Nephron (organoid): ENCODE results near the gene CCK.

Experiments used
- H3K27ac Mint-ChIP-seq, 3 experiments: 2 replicates each; pipeline ENCODE4 v1.8.0; 2020; ENCODE audit warnings: mixed read lengths in 3 of 3, mild to moderate bottlenecking in 2 of 3, moderate library complexity in 1 of 3
- H3K27me3 Mint-ChIP-seq: 2 replicates; pipeline ENCODE4 v1.8.0; 2021; ENCODE audit warnings: low read depth, mild to moderate bottlenecking, moderate library complexity, mixed read lengths
- H3K36me3 Mint-ChIP-seq: 2 replicates; pipeline ENCODE4 v1.8.0; 2020; ENCODE audit warnings: low read depth, mixed read lengths
- H3K4me1 Mint-ChIP-seq: 2 replicates; pipeline ENCODE4 v1.8.0; 2020; ENCODE audit warnings: mixed read lengths
- H3K4me3 Mint-ChIP-seq, 3 experiments: 2 replicates each; pipeline ENCODE4 v1.8.0; 2020; ENCODE audit warnings: mild to moderate bottlenecking in 3 of 3, mixed read lengths in 3 of 3, moderate library complexity in 2 of 3
- H3K9me3 Mint-ChIP-seq: 2 replicates; pipeline ENCODE4 v1.8.0; 2020; ENCODE audit warnings: mixed read lengths
- CTCF ChIP-seq, 3 experiments: fragments of 200-600 bp; sonication (generic); IDR thresholded peaks; one replicate each; pipeline ENCODE4 v1.5.0; 2021; ENCODE audit warnings: antibody characterized with exemption in 3 of 3; ENCODE audit not compliant: unreplicated experiment in 3 of 3

The CCK gene

GRCh38 chr3:42214064-42214463 lies 51.9 kb downstream of the CCK start:
- Mint-ChIP-seq H3K4me1 (no peaks in the 10 kb centered on the region), H3K4me3 (no peak overlapping the region), H3K27ac (no peak overlapping the region), H3K36me3 (peaks cover 50% of the 10 kb centered on the region), H3K9me3 (no peaks in the 10 kb centered on the region), H3K27me3 (no peaks in the 10 kb centered on the region)
- TF ChIP-seq CTCF (IDR thresholded peaks at IDR 0.05; ENCODE audit: unreplicated experiment in 3 of 3), result no peak

DNA sequence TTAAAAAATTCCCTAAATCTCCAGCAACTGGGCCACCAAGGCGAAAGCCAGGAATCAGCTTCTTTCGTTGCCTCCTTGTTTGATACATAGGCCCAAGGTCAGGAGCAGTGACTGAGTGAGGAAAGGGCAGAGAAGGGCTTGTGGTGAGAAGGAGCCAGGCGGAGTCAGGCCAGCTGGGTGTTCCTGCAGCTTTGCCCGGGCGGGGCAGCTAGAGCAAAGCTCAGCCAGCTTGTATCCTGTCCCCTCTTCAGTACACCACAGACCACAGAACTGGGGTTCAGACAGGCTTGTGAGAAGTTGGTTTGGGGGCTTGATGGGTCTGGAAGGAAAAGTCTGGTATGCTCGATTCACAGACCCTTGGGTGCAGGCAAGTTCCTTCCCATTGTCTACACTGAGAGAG lies 52.6 kb downstream of the CCK start:
- no peak overlapping the region for H3K27ac Mint-ChIP-seq
- no peak overlapping the region for H3K4me3 Mint-ChIP-seq
- no peak for TF ChIP-seq CTCF (IDR thresholded peaks at IDR 0.05; ENCODE audit: unreplicated experiment in 3 of 3)
- H3K9me3 Mint-ChIP-seq, result peaks cover under 1% of the 10 kb centered on the region
- H3K36me3 Mint-ChIP-seq, result peaks cover 52% of the 10 kb centered on the region
- H3K4me1 Mint-ChIP-seq, result no peaks in the 10 kb centered on the region
- no peaks in the 10 kb centered on the region for H3K27me3 Mint-ChIP-seq

- H3K4me3 Mint-ChIP-seq, result no peak overlapping the region
- peaks cover 62% of the 10 kb centered on the region for H3K36me3 Mint-ChIP-seq
- no peaks in the 10 kb centered on the region for H3K4me1 Mint-ChIP-seq
- TF ChIP-seq CTCF (IDR thresholded peaks at IDR 0.05; ENCODE audit: unreplicated experiment in 3 of 3), result no peak
- no peak overlapping the region for H3K27ac Mint-ChIP-seq
- no peaks in the 10 kb centered on the region for H3K27me3 Mint-ChIP-seq
- H3K9me3 Mint-ChIP-seq, result peaks cover 2% of the 10 kb centered on the region
These were observed 55.3 kb downstream of the CCK start for GRCh38 chr3:42210726-42211125.

GRCh38 chr3:42209917-42210316 lies 56.1 kb downstream of the CCK start:
- Mint-ChIP-seq H3K4me1 (no peaks in the 10 kb centered on the region), H3K4me3 (no peak overlapping the region), H3K27ac (no peak overlapping the region), H3K36me3 (peaks cover 65% of the 10 kb centered on the region), H3K9me3 (peaks cover 2% of the 10 kb centered on the region), H3K27me3 (no peaks in the 10 kb centered on the region)
- no peak for TF ChIP-seq CTCF (IDR thresholded peaks at IDR 0.05; ENCODE audit: unreplicated experiment in 3 of 3)
